HG03095 (cell line): Measurements from ENCODE around the gene ZKSCAN1.
"Not testable (repeated sequence)": the region's sequence is repeated elsewhere in the genome, so short reads cannot be mapped to it uniquely, and the experiment has no call there.

Experiments used
- ATAC-seq: cut with Tn5 transposase; IDR thresholded peaks from one replicate; pipeline ENCODE4 v1.9.1; 2021; ENCODE audit warnings: moderate library complexity; ENCODE audit not compliant: unreplicated experiment

ZKSCAN1 gene

GRCh38 chr7:100000239-100000638, 15.2 kb upstream of the ZKSCAN1 start:
- ATAC-seq = no peak

GRCh38 chr7:100003711-100004661, 11.4 kb upstream of the ZKSCAN1 start:
- ATAC-seq = no peak

- ATAC-seq = no peak
Observed at GRCh38 chr7:100007887-100008286, 7.5 kb upstream of the ZKSCAN1 start.

GRCh38 chr7:100008525-100008924, 6.9 kb upstream of the ZKSCAN1 start:
- ATAC-seq = no peak

GRCh38 chr7:100009952-100010351, 5.4 kb upstream of the ZKSCAN1 start:
- ATAC-seq = not testable (repeated sequence)

- ATAC-seq = no peak
Observed at GRCh38 chr7:100010901-100011300, 4.5 kb upstream of the ZKSCAN1 start.

- ATAC-seq = no peak
Observed at GRCh38 chr7:100011516-100011915, 3.9 kb upstream of the ZKSCAN1 start.

GRCh38 chr7:100012385-100013327, 2.7 kb upstream of the ZKSCAN1 start:
- not testable (repeated sequence) for ATAC-seq

GRCh38 chr7:100013328-100013676, 2.1 kb upstream of the ZKSCAN1 start:
- no peak for ATAC-seq

- ATAC-seq = no peak
Observed at GRCh38 chr7:100016215-100016901, 962 bp downstream of the ZKSCAN1 start.

GRCh38 chr7:100017300-100017699, 1.9 kb downstream of the ZKSCAN1 start:
- ATAC-seq = no peak

GRCh38 chr7:100017875-100018274, 2.5 kb downstream of the ZKSCAN1 start:
- ATAC-seq = no peak

- ATAC-seq = no peak
Observed at GRCh38 chr7:100019908-100020307, 4.5 kb downstream of the ZKSCAN1 start.

GRCh38 chr7:100021297-100021696, 5.9 kb downstream of the ZKSCAN1 start:
- ATAC-seq = no peak

GRCh38 chr7:100022621-100023020, 7.2 kb downstream of the ZKSCAN1 start:
- ATAC-seq = no peak

GRCh38 chr7:100023526-100023925, 8.1 kb downstream of the ZKSCAN1 start:
- no peak for ATAC-seq

- ATAC-seq = no peak
Observed at GRCh38 chr7:100024020-100024619, 8.7 kb downstream of the ZKSCAN1 start.

GRCh38 chr7:100027197-100027596, 11.8 kb downstream of the ZKSCAN1 start:
- ATAC-seq = no peak

GRCh38 chr7:100029596-100029995, 14.2 kb downstream of the ZKSCAN1 start:
- no peak for ATAC-seq

- no peak for ATAC-seq
Observed at GRCh38 chr7:100033526-100033925, 18.1 kb downstream of the ZKSCAN1 start.
